ENCODE results near the gene ANO10. TPM values are rescaled to one million over a fixed set of nuclear protein-coding genes. Genes with fewer than 3 reads are reported as not detected.

ANO10 gene
- polyA plus RNA-seq, 1 donor from 2014 or later: 11.1 TPM

DNA sequence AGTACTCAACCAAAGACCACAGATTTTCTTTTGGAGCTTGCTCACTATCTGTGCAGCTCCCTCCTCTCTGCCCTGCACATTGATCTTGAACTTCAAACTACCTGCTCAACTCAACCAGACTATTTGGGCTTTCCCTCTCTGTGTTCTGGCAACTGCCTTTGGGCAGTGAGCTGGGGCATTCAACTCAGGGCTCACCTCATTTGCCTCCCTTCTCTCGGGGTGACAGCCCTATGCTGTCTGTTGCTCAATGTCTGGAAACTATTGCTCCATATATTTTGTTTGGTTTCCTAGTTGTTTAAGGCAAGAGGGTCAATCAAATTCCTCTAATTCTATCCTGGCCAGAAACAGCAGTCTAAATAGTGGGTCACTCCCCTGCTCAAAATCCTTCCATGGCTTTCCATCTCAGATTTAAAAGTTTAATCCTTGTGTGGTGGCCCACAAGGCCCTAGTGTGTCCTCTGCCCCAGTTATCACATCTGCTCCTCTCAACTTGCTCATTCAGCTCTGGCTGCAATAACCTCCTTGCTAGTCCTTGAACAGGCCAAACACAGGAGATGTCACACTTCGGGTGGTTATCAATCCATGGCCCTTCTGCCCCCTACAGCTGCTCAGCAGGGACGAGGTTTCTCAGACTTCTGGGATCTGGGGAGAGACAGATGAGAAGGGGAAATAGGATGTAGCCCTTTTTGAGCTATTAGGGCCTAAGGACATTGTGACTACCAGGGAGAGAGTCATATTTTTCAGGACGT is 267.7 kb downstream of the ANO10 start:
- H3K27ac ChIP-seq (ENCODE audit: low read length): no peak overlapping the region
- H3F3A ChIP-seq (ENCODE audit: insufficient read depth, low read length, poor library complexity, severe bottlenecking): no peaks in the 10 kb centered on the region
- no peak overlapping the region for H3K4me2 ChIP-seq (ENCODE audit: low read length)
- H4K20me1 ChIP-seq (ENCODE audit: insufficient read depth): no peaks in the 10 kb centered on the region
- no peaks in the 10 kb centered on the region for H3K27me3 ChIP-seq (ENCODE audit: insufficient read depth, low read depth, low read length)
- peaks cover 4% of the 10 kb centered on the region for H3K36me3 ChIP-seq (ENCODE audit: insufficient read depth, low read length)
- H3K9ac ChIP-seq (ENCODE audit: low read length): no peak overlapping the region
- no peaks in the 10 kb centered on the region for H3K79me2 ChIP-seq (replicated peaks; ENCODE audit: insufficient read depth, low read length)
- no peak overlapping the region for H3K4me3 ChIP-seq (ENCODE audit: low read length)
- H3K9me3 ChIP-seq (ENCODE audit: low read length): peaks cover 3% of the 10 kb centered on the region
- H2AFZ ChIP-seq (ENCODE audit: low read depth, low read length): no peak overlapping the region
- no peaks in the 10 kb centered on the region for H3K9me2 ChIP-seq (ENCODE audit: insufficient read depth, low read length)
- TF ChIP-seq POLR2AphosphoS5 (IDR thresholded peaks at IDR 0.05) (no peak), TAF1 (IDR thresholded peaks at IDR 0.05; ENCODE audit: low read depth) (no peak), EP300 (conservative IDR thresholded peaks at IDR 0.05; ENCODE audit: poor library complexity, severe bottlenecking) (no peak), MXI1 (conservative IDR thresholded peaks at IDR 0.05; ENCODE audit: poor library complexity, severe bottlenecking) (no peak), SMC3 (conservative IDR thresholded peaks at IDR 0.05; ENCODE audit: poor library complexity) (no peak), EZH2 (IDR thresholded peaks at IDR 0.05; ENCODE audit: borderline replicate concordance, insufficient read depth, low read length, poor library complexity, severe bottlenecking) (no peak), RAD21 (conservative IDR thresholded peaks at IDR 0.05) (no peak)
- TF ChIP-seq, protein P1, sequence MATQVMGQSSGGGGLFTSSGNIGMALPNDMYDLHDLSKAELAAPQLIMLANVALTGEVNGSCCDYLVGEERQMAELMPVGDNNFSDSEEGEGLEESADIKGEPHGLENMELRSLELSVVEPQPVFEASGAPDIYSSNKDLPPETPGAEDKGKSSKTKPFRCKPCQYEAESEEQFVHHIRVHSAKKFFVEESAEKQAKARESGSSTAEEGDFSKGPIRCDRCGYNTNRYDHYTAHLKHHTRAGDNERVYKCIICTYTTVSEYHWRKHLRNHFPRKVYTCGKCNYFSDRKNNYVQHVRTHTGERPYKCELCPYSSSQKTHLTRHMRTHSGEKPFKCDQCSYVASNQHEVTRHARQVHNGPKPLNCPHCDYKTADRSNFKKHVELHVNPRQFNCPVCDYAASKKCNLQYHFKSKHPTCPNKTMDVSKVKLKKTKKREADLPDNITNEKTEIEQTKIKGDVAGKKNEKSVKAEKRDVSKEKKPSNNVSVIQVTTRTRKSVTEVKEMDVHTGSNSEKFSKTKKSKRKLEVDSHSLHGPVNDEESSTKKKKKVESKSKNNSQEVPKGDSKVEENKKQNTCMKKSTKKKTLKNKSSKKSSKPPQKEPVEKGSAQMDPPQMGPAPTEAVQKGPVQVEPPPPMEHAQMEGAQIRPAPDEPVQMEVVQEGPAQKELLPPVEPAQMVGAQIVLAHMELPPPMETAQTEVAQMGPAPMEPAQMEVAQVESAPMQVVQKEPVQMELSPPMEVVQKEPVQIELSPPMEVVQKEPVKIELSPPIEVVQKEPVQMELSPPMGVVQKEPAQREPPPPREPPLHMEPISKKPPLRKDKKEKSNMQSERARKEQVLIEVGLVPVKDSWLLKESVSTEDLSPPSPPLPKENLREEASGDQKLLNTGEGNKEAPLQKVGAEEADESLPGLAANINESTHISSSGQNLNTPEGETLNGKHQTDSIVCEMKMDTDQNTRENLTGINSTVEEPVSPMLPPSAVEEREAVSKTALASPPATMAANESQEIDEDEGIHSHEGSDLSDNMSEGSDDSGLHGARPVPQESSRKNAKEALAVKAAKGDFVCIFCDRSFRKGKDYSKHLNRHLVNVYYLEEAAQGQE (IDR thresholded peaks at IDR 0.05; ENCODE audit: borderline replicate concordance): no peak
- TF ChIP-seq, protein P2, sequence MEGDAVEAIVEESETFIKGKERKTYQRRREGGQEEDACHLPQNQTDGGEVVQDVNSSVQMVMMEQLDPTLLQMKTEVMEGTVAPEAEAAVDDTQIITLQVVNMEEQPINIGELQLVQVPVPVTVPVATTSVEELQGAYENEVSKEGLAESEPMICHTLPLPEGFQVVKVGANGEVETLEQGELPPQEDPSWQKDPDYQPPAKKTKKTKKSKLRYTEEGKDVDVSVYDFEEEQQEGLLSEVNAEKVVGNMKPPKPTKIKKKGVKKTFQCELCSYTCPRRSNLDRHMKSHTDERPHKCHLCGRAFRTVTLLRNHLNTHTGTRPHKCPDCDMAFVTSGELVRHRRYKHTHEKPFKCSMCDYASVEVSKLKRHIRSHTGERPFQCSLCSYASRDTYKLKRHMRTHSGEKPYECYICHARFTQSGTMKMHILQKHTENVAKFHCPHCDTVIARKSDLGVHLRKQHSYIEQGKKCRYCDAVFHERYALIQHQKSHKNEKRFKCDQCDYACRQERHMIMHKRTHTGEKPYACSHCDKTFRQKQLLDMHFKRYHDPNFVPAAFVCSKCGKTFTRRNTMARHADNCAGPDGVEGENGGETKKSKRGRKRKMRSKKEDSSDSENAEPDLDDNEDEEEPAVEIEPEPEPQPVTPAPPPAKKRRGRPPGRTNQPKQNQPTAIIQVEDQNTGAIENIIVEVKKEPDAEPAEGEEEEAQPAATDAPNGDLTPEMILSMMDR (IDR thresholded peaks at IDR 0.05; ENCODE audit: poor library complexity, severe bottlenecking): no peak

GRCh38 chr3:43353393-43353792 is 268.4 kb downstream of the ANO10 start:
- peaks cover 8% of the 10 kb centered on the region for H3K36me3 ChIP-seq (ENCODE audit: insufficient read depth, low read length)
- no peak overlapping the region for H3K4me2 ChIP-seq (ENCODE audit: low read length)
- no peak for TF ChIP-seq RAD21 (conservative IDR thresholded peaks at IDR 0.05)
- TF ChIP-seq POLR2AphosphoS5 (IDR thresholded peaks at IDR 0.05): no peak
- no peak for TF ChIP-seq TAF1 (IDR thresholded peaks at IDR 0.05; ENCODE audit: low read depth)
- no peak for TF ChIP-seq SMC3 (conservative IDR thresholded peaks at IDR 0.05; ENCODE audit: poor library complexity)
- no peak for TF ChIP-seq EP300 (conservative IDR thresholded peaks at IDR 0.05; ENCODE audit: poor library complexity, severe bottlenecking)
- TF ChIP-seq, protein P1 (IDR thresholded peaks at IDR 0.05; ENCODE audit: borderline replicate concordance): no peak
- no peak for TF ChIP-seq MXI1 (conservative IDR thresholded peaks at IDR 0.05; ENCODE audit: poor library complexity, severe bottlenecking)
- TF ChIP-seq, protein P2 (IDR thresholded peaks at IDR 0.05; ENCODE audit: poor library complexity, severe bottlenecking): no peak
- no peak for TF ChIP-seq EZH2 (IDR thresholded peaks at IDR 0.05; ENCODE audit: borderline replicate concordance, insufficient read depth, low read length, poor library complexity, severe bottlenecking)

More at GRCh38 chr3:43353393-43353792, 268.4 kb downstream of the ANO10 start:
- no peak overlapping the region for H3K4me3 ChIP-seq (ENCODE audit: low read length)
- H3K9me2 ChIP-seq (ENCODE audit: insufficient read depth, low read length): no peaks in the 10 kb centered on the region
- peaks cover 3% of the 10 kb centered on the region for H3K9me3 ChIP-seq (ENCODE audit: low read length)
- H3K9ac ChIP-seq (ENCODE audit: low read length): no peak overlapping the region
- H4K20me1 ChIP-seq (ENCODE audit: insufficient read depth): no peaks in the 10 kb centered on the region
- no peaks in the 10 kb centered on the region for H3K79me2 ChIP-seq (replicated peaks; ENCODE audit: insufficient read depth, low read length)
- no peak overlapping the region for H2AFZ ChIP-seq (ENCODE audit: low read depth, low read length)
- H3K27ac ChIP-seq (ENCODE audit: low read length): no peak overlapping the region
- no peaks in the 10 kb centered on the region for H3K27me3 ChIP-seq (ENCODE audit: insufficient read depth, low read depth, low read length)
- H3F3A ChIP-seq (ENCODE audit: insufficient read depth, low read length, poor library complexity, severe bottlenecking): no peaks in the 10 kb centered on the region

Data from neural cell (in vitro differentiated cells).